ENCODE data around the gene HOXA4. TPM values are rescaled to one million over a fixed set of nuclear protein-coding genes. Genes with fewer than 3 reads are reported as not detected.

HOXA4 gene
- total RNA-seq, 1 experiment from 2014 or later, result not detected

- TF ChIP-seq ZNF425 (CRISPR knock-in tag; conservative IDR thresholded peaks at IDR 0.05), result no peak
- TF ChIP-seq ZNF219 (CRISPR knock-in tag; IDR thresholded peaks at IDR 0.05; ENCODE audit: borderline replicate concordance), result no peak
- no peak for TF ChIP-seq ATF1 (CRISPR knock-in tag; IDR thresholded peaks at IDR 0.05)
- no peak for TF ChIP-seq MYBL2 (CRISPR knock-in tag; IDR thresholded peaks at IDR 0.05)
- TF ChIP-seq CBFB (CRISPR knock-in tag; IDR thresholded peaks at IDR 0.05; ENCODE audit: low read depth), result no peak
Observed at GRCh38 chr7:27172315-27172774, 41.8 kb upstream of the HOXA4 start (continued).

DNA sequence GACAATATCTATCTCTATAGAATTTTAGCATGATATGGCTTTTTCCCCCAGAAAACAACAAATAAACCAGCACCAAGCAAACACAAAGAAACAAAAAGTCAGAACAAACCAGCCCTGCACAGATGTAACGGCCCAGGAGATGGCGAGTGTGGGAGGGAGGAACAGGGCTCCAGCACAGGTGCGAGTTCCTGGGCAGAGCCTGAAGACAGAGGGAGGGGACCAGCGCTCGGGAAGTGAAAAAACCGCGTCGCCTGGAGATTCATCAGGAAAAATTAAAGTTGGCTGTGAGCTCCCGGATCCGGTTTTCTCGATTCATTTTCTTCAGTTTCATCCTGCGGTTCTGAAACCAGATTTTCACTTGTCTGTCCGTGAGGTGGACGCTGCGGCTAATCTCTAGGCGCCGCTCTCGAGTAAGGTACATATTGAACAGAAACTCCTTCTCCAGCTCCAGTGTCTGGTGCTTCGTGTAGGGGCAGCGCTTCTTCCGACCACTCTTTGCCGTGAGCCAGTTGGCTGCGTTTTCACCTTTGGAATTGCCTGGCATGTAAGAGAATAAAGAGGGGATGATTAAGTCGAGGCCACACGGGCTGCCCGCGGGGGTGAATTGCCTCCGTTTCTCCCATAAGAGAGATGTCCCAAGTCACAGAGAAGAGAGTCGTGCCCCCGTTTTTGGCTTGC is 41.2 kb upstream of the HOXA4 start:
- DNase-seq (ENCODE audit: low spot score) (no peak), ATAC-seq (no peak)
- Mint-ChIP-seq H3K4me3 (no peak overlapping the region), H3K27ac (no peak overlapping the region), H3K4me1 (peaks cover 25% of the 10 kb centered on the region), H3K9me3 (no peaks in the 10 kb centered on the region), H3K27me3 (ENCODE audit: low read depth) (peaks cover 99% of the 10 kb centered on the region), H3K36me3 (0 out of 2 replicates have a peak, but pooled peaks cover 2% of the 10 kb centered on the region)
- POLR2A ChIA-PET, result no interaction called here
- TF ChIP-seq AFF4 (CRISPR knock-in tag; IDR thresholded peaks at IDR 0.05; ENCODE audit: borderline replicate concordance) (no peak), IRF2 (CRISPR knock-in tag; IDR thresholded peaks at IDR 0.05; ENCODE audit: borderline replicate concordance, low read depth) (no peak), NR2C2 (CRISPR knock-in tag; IDR thresholded peaks at IDR 0.05) (no peak), HMGA2 (CRISPR knock-in tag; IDR thresholded peaks at IDR 0.05) (no peak), ZNF138 (CRISPR knock-in tag; conservative IDR thresholded peaks at IDR 0.05) (no peak), SOX15 (CRISPR knock-in tag; IDR thresholded peaks at IDR 0.05) (no peak), RELA (CRISPR knock-in tag; IDR thresholded peaks at IDR 0.05; ENCODE audit: borderline replicate concordance) (no peak), CBFB (CRISPR knock-in tag; IDR thresholded peaks at IDR 0.05; ENCODE audit: low read depth) (no peak), MLX (CRISPR knock-in tag; IDR thresholded peaks at IDR 0.05) (no peak), E2F4 (CRISPR knock-in tag; IDR thresholded peaks at IDR 0.05; ENCODE audit: borderline replicate concordance, low read depth) (no peak), NR3C1 (CRISPR knock-in tag; conservative IDR thresholded peaks at IDR 0.05; ENCODE audit: low read depth) (no peak), KAT7 (CRISPR knock-in tag; IDR thresholded peaks at IDR 0.05; ENCODE audit: borderline replicate concordance) (no peak), USF2 (CRISPR knock-in tag; IDR thresholded peaks at IDR 0.05) (no peak)
- TF ChIP-seq, protein P1, sequence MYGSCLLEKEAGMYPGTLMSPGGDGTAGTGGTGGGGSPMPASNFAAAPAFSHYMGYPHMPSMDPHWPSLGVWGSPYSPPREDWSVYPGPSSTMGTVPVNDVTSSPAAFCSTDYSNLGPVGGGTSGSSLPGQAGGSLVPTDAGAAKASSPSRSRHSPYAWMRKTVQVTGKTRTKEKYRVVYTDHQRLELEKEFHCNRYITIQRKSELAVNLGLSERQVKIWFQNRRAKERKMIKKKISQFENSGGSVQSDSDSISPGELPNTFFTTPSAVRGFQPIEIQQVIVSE (CRISPR knock-in tag; IDR thresholded peaks at IDR 0.05; ENCODE audit: borderline replicate concordance), result no peak
- TF ChIP-seq, protein P2, sequence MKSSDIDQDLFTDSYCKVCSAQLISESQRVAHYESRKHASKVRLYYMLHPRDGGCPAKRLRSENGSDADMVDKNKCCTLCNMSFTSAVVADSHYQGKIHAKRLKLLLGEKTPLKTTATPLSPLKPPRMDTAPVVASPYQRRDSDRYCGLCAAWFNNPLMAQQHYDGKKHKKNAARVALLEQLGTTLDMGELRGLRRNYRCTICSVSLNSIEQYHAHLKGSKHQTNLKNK (CRISPR knock-in tag; IDR thresholded peaks at IDR 0.05), result no peak
- TF ChIP-seq, protein P3, sequence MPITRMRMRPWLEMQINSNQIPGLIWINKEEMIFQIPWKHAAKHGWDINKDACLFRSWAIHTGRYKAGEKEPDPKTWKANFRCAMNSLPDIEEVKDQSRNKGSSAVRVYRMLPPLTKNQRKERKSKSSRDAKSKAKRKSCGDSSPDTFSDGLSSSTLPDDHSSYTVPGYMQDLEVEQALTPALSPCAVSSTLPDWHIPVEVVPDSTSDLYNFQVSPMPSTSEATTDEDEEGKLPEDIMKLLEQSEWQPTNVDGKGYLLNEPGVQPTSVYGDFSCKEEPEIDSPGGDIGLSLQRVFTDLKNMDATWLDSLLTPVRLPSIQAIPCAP (CRISPR knock-in tag; IDR thresholded peaks at IDR 0.05), result no peak
- CTCF ChIA-PET, result interaction anchor here (1.1 to 3.7 kb wide), 2 partner anchors 8 to 11 kb away, joined by 5 to 22 read pairs; no protein-coding TSS in a partner anchor

Data from WTC11 (cell line).